ENCODE results near the gene METTL9.
A peak's percentile ranks its signal among the peaks of the same experiment; 100 is the strongest.
"Not testable (repeated sequence)": the region's sequence is repeated elsewhere in the genome, so short reads cannot be mapped to it uniquely, and the experiment has no call there.

Gene METTL9

GRCh38 chr16:21684199-21684598 is 84.8 kb downstream of the METTL9 start:
- peak; percentile 43 for DNase-seq (ENCODE audit: low read depth)
- TF ChIP-seq POLR2A (IDR thresholded peaks at IDR 0.05; ENCODE audit: extremely low read depth, insufficient read length) (no peak), CTCF (IDR thresholded peaks at IDR 0.05; ENCODE audit: low read depth, low read length) (peak; percentile 74)

GRCh38 chr16:21685034-21685455 is 85.7 kb downstream of the METTL9 start:
- peak; percentile 36 for DNase-seq (ENCODE audit: low read depth)
- H3K4me3 ChIP-seq (ENCODE audit: low read depth, low read length), result no peak overlapping the region
- TF ChIP-seq POLR2A (IDR thresholded peaks at IDR 0.05; ENCODE audit: extremely low read depth, insufficient read length), result no peak
- TF ChIP-seq MYC (IDR thresholded peaks at IDR 0.05; ENCODE audit: low read depth, low read length), result peak; percentile 46; the same call in 1 of the 2 replicates
- peak; percentile 81 for TF ChIP-seq MAX (IDR thresholded peaks at IDR 0.05; ENCODE audit: low read depth, low read length)

More at GRCh38 chr16:21684199-21684598, 84.8 kb downstream of the METTL9 start:
- H3K4me3 ChIP-seq (ENCODE audit: low read depth, low read length), result no peak overlapping the region

GRCh38 chr16:21689107-21689506 is 89.7 kb downstream of the METTL9 start:
- no peak overlapping the region for H3K4me3 ChIP-seq (ENCODE audit: low read depth, low read length)
- TF ChIP-seq MYC (IDR thresholded peaks at IDR 0.05; ENCODE audit: low read depth, low read length), result no peak
- DNase-seq (ENCODE audit: low read depth), result no peak

- not testable (repeated sequence) for DNase-seq (ENCODE audit: low read depth)
Measured at GRCh38 chr16:21690967-21691366, 91.6 kb downstream of the METTL9 start.

GRCh38 chr16:21694609-21695008 is 95.2 kb downstream of the METTL9 start:
- TF ChIP-seq MYC (IDR thresholded peaks at IDR 0.05; ENCODE audit: low read depth, low read length), result no peak
- TF ChIP-seq MAX (IDR thresholded peaks at IDR 0.05; ENCODE audit: low read depth, low read length), result no peak
- no peak for TF ChIP-seq POLR2A (IDR thresholded peaks at IDR 0.05; ENCODE audit: extremely low read depth, insufficient read length)
- no peak for TF ChIP-seq CTCF (IDR thresholded peaks at IDR 0.05; ENCODE audit: low read depth, low read length)
- H3K4me3 ChIP-seq (ENCODE audit: low read depth, low read length), result no peak overlapping the region
- DNase-seq (ENCODE audit: low read depth), result no peak

More at GRCh38 chr16:21690967-21691366, 91.6 kb downstream of the METTL9 start:
- H3K4me3 ChIP-seq (ENCODE audit: low read depth, low read length), result not testable (repeated sequence)

- no peak overlapping the region for H3K4me3 ChIP-seq (ENCODE audit: low read depth, low read length)
- no peak for TF ChIP-seq MAX (IDR thresholded peaks at IDR 0.05; ENCODE audit: low read depth, low read length)
- no peak for DNase-seq (ENCODE audit: low read depth)
Measured at GRCh38 chr16:21697032-21697431, 97.7 kb downstream of the METTL9 start.

GRCh38 chr16:21698169-21699032 is 99.0 kb downstream of the METTL9 start:
- no peak overlapping the region for H3K4me3 ChIP-seq (ENCODE audit: low read depth, low read length)
- no peak for TF ChIP-seq MYC (IDR thresholded peaks at IDR 0.05; ENCODE audit: low read depth, low read length)
- no peak for TF ChIP-seq CTCF (IDR thresholded peaks at IDR 0.05; ENCODE audit: low read depth, low read length)
- TF ChIP-seq MAX (IDR thresholded peaks at IDR 0.05; ENCODE audit: low read depth, low read length), result no peak
- TF ChIP-seq POLR2A (IDR thresholded peaks at IDR 0.05; ENCODE audit: extremely low read depth, insufficient read length), result no peak
- DNase-seq (ENCODE audit: low read depth), result no peak

- TF ChIP-seq MAX (IDR thresholded peaks at IDR 0.05; ENCODE audit: low read depth, low read length) (no peak), CTCF (IDR thresholded peaks at IDR 0.05; ENCODE audit: low read depth, low read length) (no peak), MYC (IDR thresholded peaks at IDR 0.05; ENCODE audit: low read depth, low read length) (no peak)
- DNase-seq (ENCODE audit: low read depth), result no peak
- H3K4me3 ChIP-seq (ENCODE audit: low read depth, low read length), result no peak overlapping the region
Measured at GRCh38 chr16:21701271-21701670, 101.9 kb downstream of the METTL9 start.
